Articular chondrocyte of knee joint (primary cell): ENCODE results near the gene NSDHL. TPM values are rescaled to one million over a fixed set of nuclear protein-coding genes. Genes with fewer than 3 reads are reported as not detected.

Source experiments
- total RNA-seq: library from RNA; depleted of rRNA; stranded (reverse); fragments of >200 nt; gene quantifications from 2 replicates; pipeline ENCODE4 v1.2.3, GENCODE V29; 2012

NSDHL gene
- total RNA-seq = 15.0 and 15.8 TPM in 2 replicates

DNA sequence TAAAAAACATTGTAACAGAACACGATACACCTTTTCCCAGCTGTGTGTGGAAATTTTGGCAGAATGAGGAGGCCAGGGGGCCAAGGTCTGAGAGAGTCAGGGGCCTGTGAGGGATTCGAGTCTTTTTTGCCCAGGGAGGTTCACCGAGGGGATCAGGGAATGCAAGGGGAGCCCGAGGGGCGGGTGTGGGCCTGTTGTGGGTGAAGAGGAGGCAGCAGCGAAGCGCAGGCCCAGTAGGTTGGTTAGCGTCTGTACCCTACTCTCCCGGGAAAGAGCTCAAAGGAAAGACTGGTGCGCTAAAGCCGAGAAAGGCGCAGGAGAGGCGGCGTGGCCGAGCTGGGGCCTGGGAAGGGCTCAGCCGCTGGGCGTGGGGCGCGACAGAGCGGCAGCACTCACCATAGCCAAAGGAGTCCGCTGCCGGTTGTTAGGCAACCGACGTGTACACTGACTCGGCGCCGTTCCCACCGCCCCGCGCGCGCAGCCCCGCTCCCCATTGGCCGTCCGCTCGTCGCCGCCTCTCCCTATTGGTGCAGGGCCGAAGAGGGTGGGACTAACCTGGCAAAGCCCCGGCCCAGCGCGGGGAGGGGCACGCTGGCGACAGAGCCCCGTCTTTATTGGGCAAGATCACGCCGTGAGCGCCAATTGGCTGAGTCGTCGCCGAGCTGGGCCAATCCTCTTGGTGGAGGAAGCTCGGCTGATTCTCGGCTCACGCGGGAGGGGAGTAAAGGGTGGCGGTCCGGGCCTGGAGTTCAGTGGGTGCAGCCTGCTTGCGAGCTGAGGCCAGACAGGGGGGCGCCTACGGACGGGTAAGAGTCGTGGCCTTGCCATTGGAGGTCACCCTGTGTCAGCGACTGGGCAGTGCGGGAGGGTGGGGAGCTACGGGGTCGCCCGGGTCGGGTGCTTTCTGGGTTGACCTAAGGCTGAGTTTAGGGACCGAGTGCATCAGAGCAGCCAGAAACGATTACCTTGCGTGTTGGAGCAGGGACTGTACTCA is at the start of gene NSDHL, which contains the start of gene CETN2:
Gene NSDHL, plus strand, starts transcription at position 752 of the 994 bp plus-strand sequence. CDS start 15,262 bp downstream, outside the sequence.
Gene CETN2, minus strand, starts transcription at position 446 of the 994 bp plus-strand sequence. Its CDS starts 47 bp downstream, at position 399.

DNA sequence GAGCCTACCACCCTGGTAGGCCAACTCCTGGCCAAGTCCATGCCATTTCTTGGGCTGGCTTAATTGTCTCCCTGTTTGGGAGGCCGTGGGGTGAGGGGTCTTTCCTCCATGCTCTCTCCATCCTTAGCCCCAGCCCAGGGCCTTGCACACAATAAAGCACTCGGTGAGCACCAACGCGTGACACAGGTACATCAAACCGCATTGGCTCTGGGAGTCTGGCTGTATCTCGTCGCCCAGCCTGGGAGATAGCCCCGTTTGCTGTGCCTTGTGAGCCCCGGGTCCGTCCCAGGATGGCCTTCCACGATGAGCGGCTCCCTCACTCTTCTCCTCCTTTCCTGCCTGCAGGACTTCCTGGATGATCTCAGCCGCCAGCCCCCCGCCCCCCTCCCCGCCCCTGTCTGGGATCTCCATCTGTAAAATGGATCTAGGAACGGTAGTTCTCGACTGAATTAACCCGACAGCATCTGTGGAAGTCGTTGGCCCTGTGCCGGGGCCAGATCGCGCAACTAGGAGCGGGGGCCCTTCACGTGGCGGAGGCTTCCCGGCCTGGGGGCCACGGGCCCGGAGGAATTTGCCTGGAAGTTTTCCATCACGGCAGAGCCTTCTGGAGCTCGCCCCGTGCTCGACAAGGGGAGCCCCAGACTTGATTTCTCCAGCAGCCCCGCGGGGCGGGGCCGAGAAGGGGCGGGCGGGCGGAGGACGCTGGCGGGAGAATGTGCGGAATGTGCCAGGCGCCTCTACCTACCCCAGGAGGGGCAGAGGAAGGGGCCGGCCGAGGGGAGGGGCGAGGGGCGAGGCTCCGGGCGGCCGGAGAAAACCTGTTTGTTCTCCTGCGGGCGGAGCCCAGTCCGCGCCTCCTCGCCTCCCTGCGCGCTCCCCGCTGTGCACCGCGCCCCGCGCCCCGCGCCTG is 66.6 kb downstream of the NSDHL start, which contains the start of gene ZNF185:
Gene ZNF185, plus strand, starts transcription at position 846 of the 910 bp plus-strand sequence. CDS start 16,423 bp downstream, outside the sequence.

Other genes starting within 250 kb of the NSDHL start
- under 0.01 TPM in 1 of 2 replicates, not detected in the other for gene GABRQ, start 193.2 kb upstream of the NSDHL start, total RNA-seq
- not detected in 2 replicates for gene MAGEA3, start 132.3 kb upstream of the NSDHL start, total RNA-seq
- not detected in 2 replicates for gene CSAG2, start 121.8 kb upstream of the NSDHL start, total RNA-seq
- gene MAGEA2B, start 116.4 kb upstream of the NSDHL start, total RNA-seq = not detected in 2 replicates
- not detected in 2 replicates for gene CSAG1, start 97.3 kb upstream of the NSDHL start, total RNA-seq
- gene MAGEA12, start 97.3 kb upstream of the NSDHL start, total RNA-seq = not detected in 2 replicates
- gene MAGEA2, start 77.2 kb upstream of the NSDHL start, total RNA-seq = not detected in 2 replicates
- gene CSAG3, start 71.8 kb upstream of the NSDHL start, total RNA-seq = not detected in 2 replicates
- gene MAGEA6, start 61.4 kb upstream of the NSDHL start, total RNA-seq = not detected in 2 replicates
- 50.3 and 67.7 TPM in 2 replicates for gene CETN2, start 306 bp upstream of the NSDHL start, total RNA-seq
- 3.4 and 5.0 TPM in 2 replicates for gene ZNF185, start 67.0 kb downstream of the NSDHL start, total RNA-seq
- not detected in 2 replicates for gene PNMA5, start 163.1 kb downstream of the NSDHL start, total RNA-seq
- 0.11 TPM in 1 of 2 replicates, not detected in the other for gene PNMA3, start 225.4 kb downstream of the NSDHL start, total RNA-seq
- gene PNMA6A, start 241.4 kb downstream of the NSDHL start, total RNA-seq = 0.54 and 0.65 TPM in 2 replicates